ENCODE data around the gene CELF3.

Gene CELF3

DNA sequence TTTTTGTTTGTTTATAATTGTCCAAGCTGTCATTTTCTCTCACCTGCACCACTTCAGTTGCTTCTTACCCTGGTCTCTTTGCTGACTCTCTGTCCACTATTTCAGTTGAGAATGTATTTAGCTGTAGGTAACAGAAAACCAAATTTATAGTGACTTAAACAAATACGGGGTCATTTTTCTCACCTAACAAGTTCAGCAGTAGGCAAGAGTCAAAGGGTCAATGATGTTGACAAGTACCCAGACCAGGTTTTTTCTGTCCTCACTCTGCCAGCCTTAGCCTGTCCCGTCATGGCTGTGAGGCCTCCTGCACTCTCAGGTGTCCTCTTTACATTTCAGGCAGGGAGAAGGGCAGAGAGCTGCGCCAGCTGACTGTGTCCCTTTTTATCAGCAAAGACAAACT lies 16.5 kb upstream of the CELF3 start:
- DNase-seq (ENCODE audit: extremely low spot score) = no peak
- ChIA-PET POLR2A (no interaction called here), CTCF (interaction anchor here (0.6 to 2.6 kb wide), 2 partner anchors 8 to 139 kb away, joined by 4 to 16 read pairs; no protein-coding TSS in a partner anchor)
- TF ChIP-seq LEF1 (IDR thresholded peaks at IDR 0.05; ENCODE audit: borderline replicate concordance) (no peak), ARNT (IDR thresholded peaks at IDR 0.05) (no peak), FOXM1 (IDR thresholded peaks at IDR 0.05; ENCODE audit: borderline replicate concordance) (no peak), BHLHE40 (IDR thresholded peaks at IDR 0.05; ENCODE audit: borderline replicate concordance) (no peak), SP1 (IDR thresholded peaks at IDR 0.05) (no peak), CTBP1 (IDR thresholded peaks at IDR 0.05; ENCODE audit: borderline replicate concordance) (no peak)

DNA sequence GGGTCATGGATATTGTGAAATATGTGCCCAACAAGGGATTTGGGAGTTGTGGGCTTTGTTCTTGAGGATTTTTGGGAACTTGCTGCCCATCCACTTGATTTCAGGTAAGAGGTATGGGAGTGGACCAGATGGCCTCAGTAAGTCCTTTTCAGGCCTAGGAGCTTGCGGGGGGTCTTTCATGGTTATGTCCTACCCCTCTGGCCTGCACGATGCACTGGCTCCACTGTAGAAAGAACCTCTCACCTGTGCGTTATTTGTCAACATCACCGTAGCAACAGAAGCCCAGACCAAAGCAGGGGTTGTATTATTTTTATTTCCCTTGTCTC lies 13.3 kb upstream of the CELF3 start:
- POLR2A ChIA-PET = interaction anchor here (1.3 kb wide), 1 partner anchor 190 kb away, joined by 4 read pairs; the partner anchor contains the start of gene TUFT1
- CTCF ChIA-PET = interaction anchor here (1.0 kb wide), 1 partner anchor 107 kb away, joined by 3 read pairs; no protein-coding TSS in a partner anchor
- DNase-seq (ENCODE audit: extremely low spot score) = no peak
- TF ChIP-seq FOXK2 (IDR thresholded peaks at IDR 0.05) (no peak), ARNT (IDR thresholded peaks at IDR 0.05) (no peak), LEF1 (IDR thresholded peaks at IDR 0.05; ENCODE audit: borderline replicate concordance) (no peak), HDGF (IDR thresholded peaks at IDR 0.05; ENCODE audit: borderline replicate concordance) (no peak), ZNF384 (IDR thresholded peaks at IDR 0.05) (no peak), FOXA1 (IDR thresholded peaks at IDR 0.05) (no peak)

- ChIA-PET POLR2A (interaction anchor here (0.6 to 1.3 kb wide), 3 partner anchors 188 to 190 kb away, joined by 3 to 4 read pairs (median 3); partner anchors contain the start of gene TUFT1), CTCF (interaction anchor here (1.0 kb wide), 1 partner anchor 107 kb away, joined by 3 read pairs; no protein-coding TSS in a partner anchor)
- no peak for DNase-seq (ENCODE audit: extremely low spot score)
- no peak for TF ChIP-seq SP1 (IDR thresholded peaks at IDR 0.05)
- no peak for TF ChIP-seq TARDBP (IDR thresholded peaks at IDR 0.05)
- no peak for TF ChIP-seq LEF1 (IDR thresholded peaks at IDR 0.05; ENCODE audit: borderline replicate concordance)
- TF ChIP-seq FOXK2 (IDR thresholded peaks at IDR 0.05) = no peak
- TF ChIP-seq NFRKB (IDR thresholded peaks at IDR 0.05) = no peak
- TF ChIP-seq PKNOX1 (IDR thresholded peaks at IDR 0.05) = no peak
- no peak for TF ChIP-seq ARNT (IDR thresholded peaks at IDR 0.05)
- TF ChIP-seq ELF4 (IDR thresholded peaks at IDR 0.05) = no peak
- TF ChIP-seq FOXA1 (IDR thresholded peaks at IDR 0.05) = no peak
- no peak for TF ChIP-seq BHLHE40 (IDR thresholded peaks at IDR 0.05; ENCODE audit: borderline replicate concordance)
- TF ChIP-seq L3MBTL2 (conservative IDR thresholded peaks at IDR 0.05) = no peak
- no peak for TF ChIP-seq HDGF (IDR thresholded peaks at IDR 0.05; ENCODE audit: borderline replicate concordance)
- TF ChIP-seq FOXM1 (IDR thresholded peaks at IDR 0.05; ENCODE audit: borderline replicate concordance) = no peak
- TF ChIP-seq CTBP1 (IDR thresholded peaks at IDR 0.05; ENCODE audit: borderline replicate concordance) = no peak
- TF ChIP-seq ZNF384 (IDR thresholded peaks at IDR 0.05) = no peak
Measured at GRCh38 chr1:151729157-151729965, 12.8 kb upstream of the CELF3 start.

DNA sequence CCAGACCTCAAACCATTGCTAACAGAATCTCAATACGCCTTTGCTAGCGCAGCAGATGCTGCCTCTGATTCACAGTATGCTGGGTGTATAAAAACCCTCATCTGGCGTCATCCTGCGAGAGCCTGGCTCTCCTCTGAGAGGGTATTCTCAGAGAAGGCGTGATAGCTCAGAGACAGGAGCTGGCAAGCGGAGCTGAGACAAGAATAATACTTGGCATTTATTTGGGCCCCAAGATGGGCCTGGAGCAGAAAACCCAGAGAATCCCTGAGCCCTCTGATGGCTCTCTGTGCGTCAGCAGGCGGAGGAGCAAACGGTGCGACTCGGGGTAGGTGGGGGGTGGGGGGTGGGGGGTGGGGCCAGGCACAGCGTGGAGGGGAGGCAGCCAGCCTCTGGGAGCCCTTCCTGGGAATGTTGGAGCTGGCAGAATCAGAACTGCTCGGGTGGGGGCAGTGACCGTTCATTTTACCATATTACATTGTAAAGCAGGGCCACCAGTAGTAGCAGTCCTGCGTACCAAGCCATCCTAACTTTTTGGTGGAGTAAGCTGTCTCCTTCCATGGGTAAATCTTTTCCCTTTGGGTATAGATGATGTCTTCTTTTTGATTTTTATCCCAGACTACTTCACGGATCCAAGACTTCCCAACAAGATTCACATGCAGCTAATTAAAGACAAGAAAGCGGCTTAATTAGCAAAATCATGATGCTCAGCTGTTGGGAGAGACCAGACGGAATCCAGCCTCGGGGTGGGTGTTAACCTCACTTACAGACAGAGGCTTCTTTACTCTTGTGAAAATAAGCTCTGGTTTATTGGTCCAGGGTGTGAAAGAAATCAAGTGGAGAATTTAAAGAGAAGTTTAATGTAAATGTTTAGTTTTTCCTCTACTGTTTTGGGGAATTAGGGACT lies 11.8 kb upstream of the CELF3 start:
- POLR2A ChIA-PET = interaction anchor here (0.6 to 1.0 kb wide), 2 partner anchors 187 to 189 kb away, joined by 3 read pairs; partner anchors contain the start of gene TUFT1
- no peak for DNase-seq (ENCODE audit: extremely low spot score)
- CTCF ChIA-PET = interaction anchor here (0.7 kb wide), 1 partner anchor 427 kb away, joined by 3 read pairs; no protein-coding TSS in a partner anchor
- no peak for TF ChIP-seq NFRKB (IDR thresholded peaks at IDR 0.05)
- TF ChIP-seq FOXA1 (IDR thresholded peaks at IDR 0.05) = no peak
- TF ChIP-seq ELF4 (IDR thresholded peaks at IDR 0.05) = no peak
- no peak for TF ChIP-seq FOXM1 (IDR thresholded peaks at IDR 0.05; ENCODE audit: borderline replicate concordance)
- no peak for TF ChIP-seq ARNT (IDR thresholded peaks at IDR 0.05)
- TF ChIP-seq TARDBP (IDR thresholded peaks at IDR 0.05) = no peak
- TF ChIP-seq FOXK2 (IDR thresholded peaks at IDR 0.05) = no peak

DNA sequence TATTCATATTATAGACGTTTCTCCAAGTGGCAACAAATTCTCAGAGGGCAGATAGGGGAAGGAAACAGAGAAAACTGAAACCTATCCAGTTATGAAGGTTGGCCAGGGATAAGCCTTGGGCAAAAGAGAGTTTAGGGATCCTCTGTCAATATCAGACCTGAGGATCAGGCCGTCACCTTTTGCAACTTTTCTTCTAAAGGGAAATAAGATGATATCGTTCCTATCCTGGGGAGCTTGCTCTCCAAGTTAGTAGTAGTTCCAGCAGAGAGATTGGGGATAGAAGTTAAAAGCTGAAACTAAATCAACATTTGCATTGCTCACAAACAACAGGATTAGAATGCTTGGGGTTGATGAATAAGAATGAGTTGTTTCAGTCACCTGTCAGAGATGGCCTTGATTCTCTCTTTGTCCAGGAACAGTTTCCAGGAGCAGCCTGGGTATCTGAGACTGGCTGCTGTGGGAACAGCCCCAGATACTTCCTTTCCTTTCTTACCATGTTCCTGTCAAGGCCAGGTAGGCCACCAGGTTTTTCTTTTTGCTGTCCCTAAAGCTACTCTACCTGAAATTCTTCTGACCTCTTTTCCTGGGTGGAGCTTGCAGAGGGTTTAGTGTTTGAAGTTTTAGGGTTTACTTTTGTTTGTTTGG lies 7.2 kb upstream of the CELF3 start:
- ChIA-PET POLR2A (no interaction called here), CTCF (interaction anchor here (1.4 kb wide), 1 partner anchor 11 kb away, joined by 3 read pairs; no protein-coding TSS in a partner anchor)
- TF ChIP-seq ELF4 (IDR thresholded peaks at IDR 0.05) (no peak), LEF1 (IDR thresholded peaks at IDR 0.05; ENCODE audit: borderline replicate concordance) (no peak), L3MBTL2 (conservative IDR thresholded peaks at IDR 0.05) (no peak), HDGF (IDR thresholded peaks at IDR 0.05; ENCODE audit: borderline replicate concordance) (no peak), SUZ12 (IDR thresholded peaks at IDR 0.05) (no peak), NFRKB (IDR thresholded peaks at IDR 0.05) (no peak), ARNT (IDR thresholded peaks at IDR 0.05) (no peak), BHLHE40 (IDR thresholded peaks at IDR 0.05; ENCODE audit: borderline replicate concordance) (no peak)
- DNase-seq (ENCODE audit: extremely low spot score) = no peak

DNA sequence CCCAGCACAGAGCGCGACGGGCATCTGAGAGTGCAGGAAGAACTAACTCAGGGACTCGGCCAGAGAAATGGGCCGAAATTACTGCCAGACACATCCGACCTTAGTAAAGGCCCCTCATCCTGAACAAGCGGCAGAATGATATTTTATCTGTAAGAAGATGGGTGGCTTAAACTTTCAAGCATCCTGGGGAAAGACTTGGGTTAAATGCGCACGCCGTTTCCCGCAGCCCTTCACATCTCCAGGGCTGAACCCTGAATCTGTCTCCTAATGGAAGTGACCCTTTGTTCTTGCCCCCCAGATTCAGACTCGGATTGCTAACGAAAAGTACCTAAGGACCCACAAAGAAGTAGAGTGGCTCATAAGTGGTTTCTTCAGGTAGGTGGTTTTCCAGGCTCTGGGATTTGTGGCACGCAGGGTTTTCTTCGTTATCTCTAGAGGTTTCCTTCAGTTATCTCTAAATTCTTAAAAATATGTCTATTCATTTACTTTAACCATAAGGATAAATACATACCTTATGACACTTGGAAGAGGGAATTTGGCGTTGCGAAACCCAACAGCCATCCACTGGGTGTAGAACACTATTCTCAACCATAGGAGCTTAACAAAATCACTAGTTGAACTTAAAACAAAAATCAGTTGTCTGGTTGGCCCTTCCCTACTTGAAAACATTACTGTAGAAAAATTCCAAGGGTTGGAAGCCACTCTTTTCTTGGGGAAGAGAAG lies 5.3 kb upstream of the CELF3 start:
- CTCF ChIA-PET = interaction anchor here (1.3 kb wide), 1 partner anchor 13 kb away, joined by 3 read pairs; no protein-coding TSS in a partner anchor
- DNase-seq (ENCODE audit: extremely low spot score) = no peak
- POLR2A ChIA-PET = no interaction called here
- no peak for TF ChIP-seq LEF1 (IDR thresholded peaks at IDR 0.05; ENCODE audit: borderline replicate concordance)
- TF ChIP-seq FOXA1 (IDR thresholded peaks at IDR 0.05) = no peak
- no peak for TF ChIP-seq SUZ12 (IDR thresholded peaks at IDR 0.05)
- no peak for TF ChIP-seq TARDBP (IDR thresholded peaks at IDR 0.05)
- no peak for TF ChIP-seq ELF4 (IDR thresholded peaks at IDR 0.05)
- no peak for TF ChIP-seq FOXM1 (IDR thresholded peaks at IDR 0.05; ENCODE audit: borderline replicate concordance)
- no peak for TF ChIP-seq SP1 (IDR thresholded peaks at IDR 0.05)
- no peak for TF ChIP-seq NFRKB (IDR thresholded peaks at IDR 0.05)
- TF ChIP-seq PKNOX1 (IDR thresholded peaks at IDR 0.05) = no peak
- no peak for TF ChIP-seq CTBP1 (IDR thresholded peaks at IDR 0.05; ENCODE audit: borderline replicate concordance)
- TF ChIP-seq HDGF (IDR thresholded peaks at IDR 0.05; ENCODE audit: borderline replicate concordance) = no peak
- no peak for TF ChIP-seq FOXK2 (IDR thresholded peaks at IDR 0.05)
- no peak for TF ChIP-seq BHLHE40 (IDR thresholded peaks at IDR 0.05; ENCODE audit: borderline replicate concordance)
- TF ChIP-seq L3MBTL2 (conservative IDR thresholded peaks at IDR 0.05) = no peak
- no peak for TF ChIP-seq ZNF384 (IDR thresholded peaks at IDR 0.05)
- TF ChIP-seq ARNT (IDR thresholded peaks at IDR 0.05) = no peak
